Activated CD4-positive, alpha-beta memory T cell treated with anti-CD3 and anti-CD28 coated beads for 36 hours (primary cell): Measurements from ENCODE around the gene ATXN7. TPM values are rescaled to one million over a fixed set of nuclear protein-coding genes. Genes with fewer than 3 reads are reported as not detected.
A peak's percentile ranks its signal among the peaks of the same experiment; 100 is the strongest.

Experiments
- CTCF ChIA-PET: fragments of 350-600 bp; sonication (Branson Sonifier 250); formaldehyde crosslinking; loops from one replicate; lab custom pipeline; 2021; ENCODE audit warnings: antibody characterized with exemption, inconsistent platforms; lab: Charles Lee
- POLR2A ChIA-PET: fragments of 350-600 bp; sonication (Branson Sonifier 250); formaldehyde crosslinking; loops from one replicate; lab custom pipeline; 2021; ENCODE audit warnings: antibody characterized with exemption; lab: Charles Lee
- DNase-seq: peaks from one replicate; pipeline ENCODE4 v3.0.0-alpha.2; 2020
- H3K27ac Mint-ChIP-seq: one replicate; pipeline ENCODE4 v1.8.0; 2021; ENCODE audit warnings: mixed read lengths
- H3K27me3 Mint-ChIP-seq: one replicate; pipeline ENCODE4 v1.8.0; 2021; ENCODE audit warnings: mixed read lengths
- H3K36me3 Mint-ChIP-seq: one replicate; pipeline ENCODE4 v1.8.0; 2021; ENCODE audit warnings: mixed read lengths
- H3K4me1 Mint-ChIP-seq: one replicate; pipeline ENCODE4 v1.8.0; 2021; ENCODE audit warnings: low read depth, mixed read lengths
- H3K4me3 Mint-ChIP-seq: one replicate; pipeline ENCODE4 v1.8.0; 2021; ENCODE audit warnings: mild to moderate bottlenecking, mixed read lengths
- H3K9me3 Mint-ChIP-seq: one replicate; pipeline ENCODE4 v1.8.0; 2021; ENCODE audit warnings: mixed read lengths
- intact Hi-C: fragments of 100-400 bp; cut with micrococcal nuclease; formaldehyde crosslinking; loops from one replicate; pipeline ENCODE4 v1.15.1; 2023
- total RNA-seq, 2 experiments: library from RNA; stranded (reverse); gene quantifications; one replicate each; pipeline ENCODE4 v1.2.3, GENCODE V29; 2021

The ATXN7 gene
- total RNA-seq, 2 experiments from 2014 or later, result 26.3 to 29.4 TPM

DNA sequence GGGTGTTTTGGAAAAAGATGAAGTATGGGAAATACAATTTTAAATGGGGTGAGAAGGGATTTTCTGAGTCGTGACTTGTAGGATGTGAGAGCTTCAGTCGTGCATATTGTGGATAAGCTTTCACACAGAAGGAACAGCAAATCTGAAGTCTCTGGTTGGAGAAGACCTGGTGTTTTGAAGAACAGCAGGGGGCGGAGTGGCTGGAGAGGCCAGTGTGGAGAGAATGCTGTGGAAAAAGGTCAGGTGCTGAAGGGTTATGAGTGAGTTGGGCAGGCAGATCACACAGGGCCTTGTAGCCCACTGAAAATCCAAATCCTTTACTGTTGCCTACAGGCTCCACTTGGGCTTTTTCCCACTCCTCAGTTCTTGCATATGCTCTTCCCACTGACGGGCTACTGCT is 62.6 kb downstream of the ATXN7 start:
- Mint-ChIP-seq H3K9me3 (no peaks in the 10 kb centered on the region), H3K4me3 (no peak overlapping the region), H3K27me3 (no peaks in the 10 kb centered on the region), H3K36me3 (peaks cover 47% of the 10 kb centered on the region), H3K4me1 (peaks cover 49% of the 10 kb centered on the region), H3K27ac (no peak overlapping the region)
- ChIA-PET CTCF (no interaction called here), POLR2A (no interaction called here)
- no peak for DNase-seq
- intact Hi-C loops, result no loop called here

DNA sequence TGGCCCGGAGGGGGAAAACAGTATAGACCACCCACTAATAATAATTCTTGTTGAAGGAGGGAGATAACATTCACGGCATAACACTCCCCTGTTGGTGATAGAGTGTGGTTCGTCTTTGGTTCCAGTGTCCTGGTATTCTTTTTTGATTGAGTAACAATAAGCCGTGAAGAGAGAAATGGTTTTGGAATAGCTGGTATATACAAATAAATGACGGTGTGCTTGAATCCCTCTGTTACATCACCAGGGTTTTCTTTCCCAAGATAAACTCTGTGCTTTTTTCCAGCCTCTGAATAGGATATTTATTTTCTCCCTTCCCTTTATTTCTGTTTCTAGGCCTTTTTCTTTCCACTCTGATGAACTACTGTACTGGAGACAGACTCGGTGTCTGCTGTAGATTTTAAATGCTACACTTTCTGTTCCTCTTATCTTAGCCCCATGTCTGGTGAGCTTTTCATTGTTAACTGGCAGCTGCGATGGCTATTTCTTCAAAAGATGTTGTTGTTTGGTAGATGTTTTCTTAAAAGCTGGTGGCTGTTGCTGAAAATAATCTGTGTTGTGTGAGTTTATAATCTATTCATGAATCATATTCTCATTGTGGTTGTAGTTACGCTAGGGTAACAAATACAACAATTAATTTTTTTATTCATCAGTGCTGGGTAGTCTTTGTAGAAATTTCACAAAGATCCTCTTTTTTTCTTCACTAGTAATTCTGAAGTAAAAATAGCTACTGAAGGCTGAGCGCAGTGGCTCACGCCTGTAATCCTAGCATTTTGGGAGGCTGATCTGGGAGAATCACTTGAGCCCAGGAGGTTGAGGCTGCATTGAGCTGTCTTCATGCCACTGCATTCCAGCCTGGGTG is 64.0 kb downstream of the ATXN7 start:
- ChIA-PET CTCF (interaction anchor here (0.8 to 1.1 kb wide), 3 partner anchors 51 to 66 kb away, joined by 3 read pairs; no protein-coding TSS in a partner anchor), POLR2A (no interaction called here)
- intact Hi-C loops, result no loop called here
- Mint-ChIP-seq H3K4me1 (peaks cover 49% of the 10 kb centered on the region), H3K27ac (no peak overlapping the region), H3K4me3 (no peak overlapping the region), H3K9me3 (no peaks in the 10 kb centered on the region), H3K36me3 (peaks cover 39% of the 10 kb centered on the region), H3K27me3 (no peaks in the 10 kb centered on the region)
- no peak for DNase-seq

DNA sequence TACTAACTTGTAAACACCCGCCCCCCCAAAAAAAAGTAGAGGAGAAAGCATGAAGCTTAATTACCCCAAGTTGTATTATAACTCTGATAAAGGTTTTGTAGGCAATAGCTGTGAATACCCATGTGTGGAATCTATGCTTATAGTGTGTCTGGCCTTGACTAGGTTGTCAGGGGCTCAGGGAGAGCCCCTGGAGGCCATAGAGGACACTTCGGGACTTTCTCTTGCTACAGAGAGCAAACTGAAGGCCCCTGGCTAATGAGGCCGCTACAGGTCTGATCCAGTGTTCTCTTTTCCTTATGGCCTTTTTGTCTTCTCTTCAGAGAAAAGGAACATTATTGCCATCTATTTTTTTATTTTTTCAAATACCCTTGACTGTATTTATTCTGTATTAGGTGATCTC is 67.6 kb downstream of the ATXN7 start:
- Mint-ChIP-seq H3K9me3 (no peaks in the 10 kb centered on the region), H3K4me1 (peaks cover 60% of the 10 kb centered on the region), H3K27me3 (no peaks in the 10 kb centered on the region), H3K4me3 (no peak overlapping the region), H3K27ac (no peak overlapping the region), H3K36me3 (peaks cover 9% of the 10 kb centered on the region)
- ChIA-PET CTCF (no interaction called here), POLR2A (no interaction called here)
- DNase-seq, result no peak
- intact Hi-C loops, result no loop called here

DNA sequence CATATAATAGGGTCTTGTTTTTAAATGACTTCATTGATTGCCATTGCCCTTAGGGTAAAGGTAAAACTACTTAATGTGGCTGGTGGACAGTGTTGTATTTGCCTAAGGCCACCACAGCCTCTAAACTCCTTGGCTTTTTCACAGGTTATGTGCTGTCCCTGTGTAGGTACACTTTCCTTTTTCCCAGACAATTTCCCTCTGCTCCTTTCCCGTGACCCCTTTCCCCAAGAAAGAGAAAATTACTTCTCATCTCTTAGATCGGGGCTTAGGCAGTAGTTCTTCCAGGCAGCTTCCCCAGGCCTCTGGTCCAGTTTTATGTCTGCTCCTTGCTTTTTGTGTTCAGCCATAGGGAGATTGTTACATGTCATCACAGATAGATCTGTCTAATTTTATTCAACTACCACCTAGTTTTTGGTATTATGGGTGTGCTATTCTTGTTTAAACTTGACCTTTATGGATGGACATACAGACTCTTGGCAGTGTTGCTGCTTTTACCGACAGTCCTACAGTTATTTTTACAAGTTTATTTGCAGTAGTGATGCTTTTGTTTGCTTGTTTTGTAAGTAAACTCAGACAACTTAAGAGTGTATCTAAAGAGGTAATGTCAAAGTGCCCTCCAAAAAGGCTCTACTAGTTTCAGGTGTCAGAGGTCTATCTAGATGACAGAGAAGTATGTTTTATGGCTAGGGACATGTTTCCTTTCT is 69.0 kb downstream of the ATXN7 start:
- DNase-seq, result no peak
- ChIA-PET CTCF (interaction anchor here (0.8 kb wide), 1 partner anchor 19 kb away, joined by 3 read pairs; no protein-coding TSS in a partner anchor), POLR2A (no interaction called here)
- H3K27me3 Mint-ChIP-seq, result no peaks in the 10 kb centered on the region
- H3K9me3 Mint-ChIP-seq, result no peaks in the 10 kb centered on the region
- peak overlapping the region; percentile 71 for H3K27ac Mint-ChIP-seq
- no peak overlapping the region for H3K4me3 Mint-ChIP-seq
- intact Hi-C loops, result loop anchor here (2.0 kb wide), 1 partner anchor 20 kb away; the partner anchor contains the start of gene SCAANT1
- peaks cover 3% of the 10 kb centered on the region for H3K36me3 Mint-ChIP-seq
- H3K4me1 Mint-ChIP-seq, result peaks cover 68% of the 10 kb centered on the region

DNA sequence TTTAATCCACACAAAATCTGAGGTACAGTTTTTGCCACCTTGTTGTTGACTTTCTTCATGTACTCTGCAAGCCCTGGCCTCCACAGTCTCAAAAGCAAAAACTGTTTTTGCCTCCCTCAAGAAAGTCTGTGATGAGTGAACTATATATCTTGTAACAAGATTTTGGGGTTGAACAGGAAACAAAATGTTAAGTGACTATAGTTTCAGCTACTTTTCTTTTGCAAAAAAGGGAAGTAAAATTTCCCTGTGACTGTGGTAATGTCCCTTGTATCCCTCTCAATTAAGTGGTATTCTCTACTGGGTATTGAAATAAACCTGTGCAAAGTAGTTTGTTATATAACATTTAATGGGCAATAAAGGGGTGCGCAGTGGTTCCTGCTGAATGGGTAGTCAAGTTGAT is 69.8 kb downstream of the ATXN7 start:
- no peak for DNase-seq
- peak overlapping the region; percentile 71 for H3K27ac Mint-ChIP-seq
- no peaks in the 10 kb centered on the region for H3K9me3 Mint-ChIP-seq
- no peak overlapping the region for H3K4me3 Mint-ChIP-seq
- POLR2A ChIA-PET, result no interaction called here
- peaks cover 3% of the 10 kb centered on the region for H3K36me3 Mint-ChIP-seq
- CTCF ChIA-PET, result interaction anchor here (0.8 to 0.9 kb wide), 2 partner anchors 18 to 29 kb away, joined by 3 read pairs; no protein-coding TSS in a partner anchor
- H3K4me1 Mint-ChIP-seq, result peaks cover 76% of the 10 kb centered on the region
- H3K27me3 Mint-ChIP-seq, result no peaks in the 10 kb centered on the region
- intact Hi-C loops, result loop anchor here (2.0 kb wide), 1 partner anchor 21 kb away; the partner anchor contains the start of gene SCAANT1

DNA sequence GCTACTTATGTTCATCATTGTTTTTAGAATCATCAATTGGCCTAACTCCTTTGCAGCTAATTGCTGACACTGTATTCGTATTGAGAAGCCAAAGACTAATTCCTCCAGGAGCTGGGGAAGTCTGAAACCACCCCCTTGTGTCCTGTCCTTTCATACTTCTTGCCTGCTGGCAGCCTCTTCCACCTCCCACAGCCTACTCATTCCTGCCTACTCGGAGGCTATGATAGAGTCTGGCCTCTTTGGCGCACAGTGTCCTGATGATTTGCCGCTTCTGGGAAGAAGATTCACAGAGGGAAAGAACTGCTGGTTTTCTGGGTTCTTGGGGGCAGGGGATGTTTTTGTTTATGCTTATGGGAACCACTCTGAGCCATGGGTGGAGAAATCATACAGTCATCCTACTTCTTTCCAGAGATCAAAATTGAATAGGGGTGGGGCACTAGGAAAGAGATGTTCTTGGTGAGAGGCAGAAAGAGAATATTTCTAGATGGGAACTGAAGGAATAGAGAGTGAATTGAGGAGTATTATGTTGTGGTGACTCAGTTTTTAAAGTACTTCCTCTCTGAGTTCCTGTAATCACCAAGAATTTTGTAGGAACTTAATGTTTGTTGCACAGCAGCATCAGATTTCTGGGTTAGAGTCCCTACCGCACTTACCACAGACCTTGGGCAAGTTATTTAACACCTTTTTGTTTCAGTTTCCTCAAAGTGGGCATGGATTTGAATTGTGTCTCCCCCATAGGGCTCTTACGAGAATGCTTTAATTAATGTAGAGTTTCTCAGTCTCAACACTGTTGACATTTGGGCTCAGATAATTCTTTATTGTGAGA is 70.6 kb downstream of the ATXN7 start:
- ChIA-PET POLR2A (no interaction called here), CTCF (interaction anchor here (0.9 to 1.5 kb wide), 2 partner anchors 28 to 59 kb away, joined by 3 to 4 read pairs; no protein-coding TSS in a partner anchor)
- intact Hi-C loops, result no loop called here
- Mint-ChIP-seq H3K4me1 (peaks cover 78% of the 10 kb centered on the region), H3K27me3 (no peaks in the 10 kb centered on the region), H3K9me3 (no peaks in the 10 kb centered on the region), H3K36me3 (peaks cover 4% of the 10 kb centered on the region), H3K4me3 (no peak overlapping the region), H3K27ac (peak overlapping the region; percentile 57)
- no peak for DNase-seq

DNA sequence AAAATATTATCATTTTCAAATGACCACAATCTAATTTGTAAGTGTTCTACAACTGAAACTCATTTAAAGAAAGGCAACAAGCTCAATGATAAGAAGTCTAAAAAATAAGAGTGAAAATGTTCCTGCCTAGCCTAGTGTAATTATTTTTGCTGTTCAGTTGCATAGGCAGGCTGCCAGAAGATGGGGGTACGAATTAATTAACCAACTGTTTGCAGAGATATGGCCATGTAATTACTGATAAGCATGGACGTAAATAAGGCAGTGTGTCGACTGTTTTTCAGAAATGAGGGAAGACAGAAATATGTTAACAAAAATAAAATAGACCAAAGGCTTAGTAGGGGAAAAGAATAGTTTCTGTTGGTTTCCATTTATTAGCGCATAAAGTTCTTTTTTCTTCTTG is 73.3 kb downstream of the ATXN7 start:
- Mint-ChIP-seq H3K9me3 (no peaks in the 10 kb centered on the region), H3K27me3 (no peaks in the 10 kb centered on the region), H3K36me3 (peaks cover 6% of the 10 kb centered on the region), H3K4me3 (no peak overlapping the region), H3K27ac (no peak overlapping the region), H3K4me1 (peaks cover 70% of the 10 kb centered on the region)
- DNase-seq, result no peak
- CTCF ChIA-PET, result interaction anchor here (0.6 to 0.9 kb wide), 2 partner anchors 14 to 94 kb away, joined by 3 to 4 read pairs; no protein-coding TSS in a partner anchor
- intact Hi-C loops, result no loop called here
- POLR2A ChIA-PET, result no interaction called here

DNA sequence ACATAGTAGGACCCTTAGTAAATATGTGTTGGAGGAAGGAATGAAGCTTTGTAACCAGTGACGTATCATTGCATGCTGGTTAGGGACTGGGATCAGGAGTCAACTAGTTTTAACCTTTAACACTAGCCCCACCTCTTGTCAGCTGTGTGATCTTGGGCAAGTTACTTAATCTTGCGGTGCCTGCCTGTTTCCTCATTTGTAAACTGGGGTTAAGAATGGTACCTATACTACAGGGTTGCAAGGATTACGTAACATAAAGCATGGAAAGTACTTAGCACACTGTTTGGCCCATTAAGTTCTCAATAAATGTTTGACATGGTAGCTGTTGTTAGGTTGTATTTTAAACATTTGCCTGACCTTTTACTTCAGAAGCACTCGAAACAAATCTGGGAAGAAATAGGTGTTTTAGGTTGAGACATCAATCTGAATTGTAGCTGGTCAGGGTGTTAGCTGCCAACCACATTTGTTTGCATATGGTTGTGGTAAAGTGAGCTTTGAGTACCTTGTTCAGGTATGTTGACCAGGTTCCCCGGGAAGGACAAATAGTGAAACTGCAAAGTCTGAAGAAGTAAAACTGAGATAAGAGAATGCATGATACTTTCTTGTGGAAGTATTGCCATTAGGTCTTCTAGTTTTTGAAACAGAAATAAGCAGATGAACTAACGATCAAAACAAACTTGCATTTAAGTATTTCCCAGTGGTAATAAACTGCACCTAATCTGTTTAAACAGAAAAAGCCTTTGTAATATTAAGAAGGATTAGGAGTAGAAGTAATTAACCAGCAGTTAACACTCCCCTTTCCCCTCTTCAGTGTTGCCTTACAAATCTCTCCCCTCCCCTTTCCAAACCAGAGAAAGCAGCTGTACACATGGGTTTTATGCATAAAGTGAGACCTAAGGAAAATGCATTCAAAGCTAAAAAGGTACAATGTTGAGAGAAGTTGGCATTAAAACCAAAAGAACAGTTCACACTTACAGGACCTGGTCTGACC is 74.3 kb downstream of the ATXN7 start:
- intact Hi-C loops, result no loop called here
- Mint-ChIP-seq H3K4me3 (no peak overlapping the region), H3K9me3 (no peaks in the 10 kb centered on the region), H3K27me3 (no peaks in the 10 kb centered on the region), H3K4me1 (peaks cover 63% of the 10 kb centered on the region), H3K27ac (no peak overlapping the region), H3K36me3 (peaks cover 6% of the 10 kb centered on the region)
- ChIA-PET CTCF (interaction anchor here (0.6 to 1.1 kb wide), 3 partner anchors 13 to 56 kb away, joined by 3 to 5 read pairs (median 4); no protein-coding TSS in a partner anchor), POLR2A (no interaction called here)
- no peak for DNase-seq

DNA sequence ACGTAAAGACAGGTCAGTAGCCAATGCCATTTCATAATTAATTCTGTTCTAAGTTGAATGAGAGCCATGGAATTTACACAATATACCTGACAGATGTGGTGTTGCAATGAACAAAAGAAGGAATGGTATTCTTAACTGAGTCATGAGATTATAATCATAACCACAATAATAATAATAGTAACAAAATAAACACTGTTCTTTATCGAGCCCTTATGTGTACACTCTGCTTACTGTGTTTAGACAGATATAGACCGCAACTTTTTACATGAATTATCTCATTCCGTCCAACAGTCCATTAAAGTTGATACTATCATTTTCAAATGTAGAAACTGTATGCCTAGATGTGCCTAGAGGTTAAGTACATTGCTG is 76.7 kb downstream of the ATXN7 start:
- Mint-ChIP-seq H3K9me3 (no peaks in the 10 kb centered on the region), H3K27ac (no peak overlapping the region), H3K4me3 (no peak overlapping the region), H3K4me1 (peaks cover 55% of the 10 kb centered on the region), H3K36me3 (peaks cover 10% of the 10 kb centered on the region), H3K27me3 (no peaks in the 10 kb centered on the region)
- intact Hi-C loops, result no loop called here
- ChIA-PET CTCF (no interaction called here), POLR2A (no interaction called here)
- no peak for DNase-seq

DNA sequence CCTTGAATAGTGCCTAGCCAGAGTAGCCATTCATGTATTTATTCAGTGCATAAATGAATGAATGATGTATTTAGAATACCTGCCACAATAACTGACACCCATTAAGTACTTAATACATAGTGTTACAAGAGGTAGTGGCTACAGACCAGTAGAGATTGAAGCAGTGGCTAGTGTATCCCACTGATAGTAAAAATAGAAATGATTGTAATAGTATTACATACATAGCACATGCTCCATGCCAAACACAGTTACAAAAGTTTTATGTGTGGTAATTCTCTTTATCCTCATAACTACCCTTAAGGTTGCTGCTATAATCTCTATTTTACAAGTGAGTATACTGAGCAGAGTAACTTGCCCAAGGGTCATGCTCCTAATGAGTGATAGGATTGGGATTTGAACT is 78.9 kb downstream of the ATXN7 start:
- H3K27ac Mint-ChIP-seq, result no peak overlapping the region

DNA sequence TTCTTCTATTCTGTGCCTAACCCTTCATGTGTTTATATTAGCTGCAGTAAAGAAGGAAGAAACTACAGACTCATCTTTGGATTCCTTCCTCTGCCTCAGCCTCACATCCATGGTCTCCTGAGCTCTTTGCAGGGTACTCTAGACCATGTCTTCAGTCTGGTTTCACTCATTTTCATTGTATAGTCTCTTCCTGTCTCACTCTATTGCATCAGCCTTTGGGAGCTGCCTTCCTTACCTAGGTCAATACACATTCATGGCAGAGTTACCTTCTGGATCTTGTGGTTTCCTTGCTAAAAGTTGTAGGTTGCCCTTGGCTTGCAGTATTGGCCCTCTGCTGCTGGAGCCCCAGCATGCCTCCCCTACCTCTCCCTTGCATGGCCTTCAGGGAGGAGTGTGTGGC is 80.0 kb downstream of the ATXN7 start:
- ChIA-PET POLR2A (no interaction called here), CTCF (no interaction called here)
- Mint-ChIP-seq H3K9me3 (no peaks in the 10 kb centered on the region), H3K4me1 (peaks cover 53% of the 10 kb centered on the region), H3K27me3 (no peaks in the 10 kb centered on the region), H3K4me3 (no peak overlapping the region), H3K27ac (peak overlapping the region; percentile 26), H3K36me3 (peaks cover 11% of the 10 kb centered on the region)
- DNase-seq, result no peak
- intact Hi-C loops, result no loop called here

More for the DNA sequence above, 78.9 kb downstream of the ATXN7 start:
- Mint-ChIP-seq H3K27me3 (no peaks in the 10 kb centered on the region), H3K9me3 (no peaks in the 10 kb centered on the region), H3K4me1 (peaks cover 55% of the 10 kb centered on the region), H3K36me3 (peaks cover 10% of the 10 kb centered on the region), H3K4me3 (no peak overlapping the region)
- POLR2A ChIA-PET, result no interaction called here
- intact Hi-C loops, result no loop called here
- CTCF ChIA-PET, result no interaction called here
- DNase-seq, result no peak
